Trophoblast cell (in vitro differentiated cells and primary cell): ENCODE measurements around the gene EAF1.
"Not testable (repeated sequence)": the region's sequence is repeated elsewhere in the genome, so short reads cannot be mapped to it uniquely, and the experiment has no call there.

Experiments
- DNase-seq, 2 donors: peaks; one replicate each; pipeline ENCODE4 v3.0.0-alpha.2; 2016
- H2AFZ ChIP-seq: 2 replicates; pipeline ENCODE4 v1.6.1; 2013; ENCODE audit warnings: low read length, moderate library complexity, mild to moderate bottlenecking; ENCODE audit not compliant: insufficient read depth, poor library complexity
- H2AK5ac ChIP-seq: 2 replicates; pipeline ENCODE4 v1.6.1; 2013; ENCODE audit warnings: mild to moderate bottlenecking, low read length
- H2BK120ac ChIP-seq: 2 replicates; pipeline ENCODE4 v1.6.1; 2013; ENCODE audit warnings: low read length, mild to moderate bottlenecking, moderate library complexity; ENCODE audit not compliant: insufficient read depth, poor library complexity
- H2BK12ac ChIP-seq: 2 replicates; pipeline ENCODE4 v1.6.1; 2013; ENCODE audit warnings: mild to moderate bottlenecking, low read length, moderate library complexity
- H2BK5ac ChIP-seq: 2 replicates; pipeline ENCODE4 v1.6.1; 2013; ENCODE audit warnings: low read length, low read depth, moderate library complexity, mild to moderate bottlenecking; ENCODE audit not compliant: poor library complexity
- H3K14ac ChIP-seq: 2 replicates; pipeline ENCODE4 v1.6.1; 2013; ENCODE audit warnings: mild to moderate bottlenecking, low read length
- H3K18ac ChIP-seq: 2 replicates; pipeline ENCODE4 v1.6.1; 2013; ENCODE audit warnings: mild to moderate bottlenecking, low read length
- H3K23ac ChIP-seq: 2 replicates; pipeline ENCODE4 v1.6.1; 2013; ENCODE audit warnings: low read length
- H3K27ac ChIP-seq: 2 replicates; pipeline ENCODE4 v1.5.1; 2013; ENCODE audit warnings: low read depth, mild to moderate bottlenecking, inconsistent platforms, low read length, moderate library complexity
- H3K27me3 ChIP-seq: 2 replicates; pipeline ENCODE4 v1.6.1; 2013; ENCODE audit warnings: inconsistent platforms, mild to moderate bottlenecking, low read length, moderate library complexity; ENCODE audit not compliant: insufficient read depth
- H3K36me3 ChIP-seq, 2 experiments: 1 replicate in 1 of 2; 2 replicates in 1 of 2; pipeline ENCODE4 v1.6.1; 2013; ENCODE audit warnings: low read length in 2 of 2, mild to moderate bottlenecking in 2 of 2, moderate library complexity in 1 of 2; ENCODE audit not compliant: insufficient read depth in 2 of 2, control insufficient read depth in 1 of 2
- H3K4ac ChIP-seq: 2 replicates; pipeline ENCODE4 v1.6.1; 2013; ENCODE audit warnings: low read depth, mild to moderate bottlenecking, low read length, moderate library complexity
- H3K4me1 ChIP-seq, 2 experiments: 1 replicate in 1 of 2; 2 replicates in 1 of 2; pipeline ENCODE4 v1.6.1; 2013; ENCODE audit warnings: low read length in 2 of 2, mild to moderate bottlenecking in 2 of 2, moderate library complexity in 1 of 2; ENCODE audit not compliant: insufficient read depth in 2 of 2, control insufficient read depth in 1 of 2
- H3K4me2 ChIP-seq: 2 replicates; pipeline ENCODE4 v1.6.1; 2013; ENCODE audit warnings: inconsistent platforms, mild to moderate bottlenecking, low read length, moderate library complexity
- H3K4me3 ChIP-seq: 2 replicates; pipeline ENCODE4 v1.5.1; 2013; ENCODE audit warnings: mild to moderate bottlenecking, low read depth, low read length, inconsistent platforms
- H3K79me1 ChIP-seq: one replicate; pipeline ENCODE4 v1.6.1; 2013; ENCODE audit warnings: low read length
- H3K79me2 ChIP-seq: 2 replicates; pipeline ENCODE4 v1.6.1; 2013; ENCODE audit warnings: low read length, mild to moderate bottlenecking; ENCODE audit not compliant: control insufficient read depth, insufficient read depth, poor library complexity
- H3K9ac ChIP-seq: 2 replicates; pipeline ENCODE4 v1.6.1; 2013; ENCODE audit warnings: mild to moderate bottlenecking, low read length
- H3K9me3 ChIP-seq: 2 replicates; pipeline ENCODE4 v1.6.1; 2013; ENCODE audit warnings: low read depth, mild to moderate bottlenecking, control low read depth, inconsistent platforms, low read length; ENCODE audit not compliant: insufficient read depth
- H4K12ac ChIP-seq: 2 replicates; pipeline ENCODE4 v1.6.1; 2013; ENCODE audit warnings: low read depth, mild to moderate bottlenecking, low read length, moderate library complexity
- H4K8ac ChIP-seq: 2 replicates; pipeline ENCODE4 v1.6.1; 2013; ENCODE audit warnings: low read depth, mild to moderate bottlenecking, low read length, moderate library complexity
- H4K91ac ChIP-seq: one replicate; pipeline ENCODE4 v1.6.1; 2013; ENCODE audit warnings: low read depth, mild to moderate bottlenecking, low read length, moderate library complexity
- WGBS: extraction: QIAGEN DNeasy Blood & Tissue Kit; methylation state at CpG from one replicate; pipeline ENCODE4 v1.1.7; 2013; ENCODE audit warnings: missing lambda C conversion rate; ENCODE audit not compliant: insufficient read length, insufficient coverage; ENCODE audit errors: extremely low coverage; 5-methylcytosine and 5-hydroxymethylcytosine counted together

The EAF1 gene

GRCh38 chr3:15477951-15478639 is 50.7 kb downstream of the EAF1 start:
- Histone ChIP-seq H3K23ac (no peak overlapping the region), H3K79me1 (peaks cover 2% of the 10 kb centered on the region), H4K91ac (no peak overlapping the region), H2BK5ac (no peak overlapping the region), H3K4me3 (no peak overlapping the region), H3K4me2 (no peak overlapping the region), H3K9me3 (no peaks in the 10 kb centered on the region), H2AFZ (no peak overlapping the region), H3K18ac (no peak overlapping the region), H4K12ac (no peak overlapping the region), H3K4me1 (peaks cover 0 to 2% of the 10 kb centered on the region in 2 experiments), H3K36me3 (no peaks in the 10 kb centered on the region), H3K79me2 (no peaks in the 10 kb centered on the region), H3K27me3 (no peaks in the 10 kb centered on the region), H2AK5ac (no peak overlapping the region), H3K27ac (no peak overlapping the region), H3K14ac (no peak overlapping the region), H3K9ac (no peak overlapping the region), H3K4ac (no peak overlapping the region), H2BK120ac (no peak overlapping the region), H4K8ac (no peak overlapping the region), H2BK12ac (no peak overlapping the region)
- no CpG with 5 or more reads among the region's 6 CpGs for WGBS
- no peak for DNase-seq

GRCh38 chr3:15478640-15478979 is 51.2 kb downstream of the EAF1 start:
- Histone ChIP-seq H4K91ac (no peak overlapping the region), H3K23ac (no peak overlapping the region), H3K79me2 (no peaks in the 10 kb centered on the region), H4K12ac (no peak overlapping the region), H3K27ac (no peak overlapping the region), H3K4ac (no peak overlapping the region), H3K36me3 (no peaks in the 10 kb centered on the region), H2BK5ac (no peak overlapping the region), H2AK5ac (no peak overlapping the region), H2BK120ac (no peak overlapping the region), H4K8ac (no peak overlapping the region), H3K4me3 (no peak overlapping the region), H3K18ac (no peak overlapping the region), H2AFZ (no peak overlapping the region), H3K14ac (no peak overlapping the region), H2BK12ac (no peak overlapping the region), H3K4me2 (no peak overlapping the region), H3K4me1 (peaks cover 0 to 2% of the 10 kb centered on the region in 2 experiments), H3K9me3 (no peaks in the 10 kb centered on the region), H3K27me3 (no peaks in the 10 kb centered on the region), H3K9ac (no peak overlapping the region), H3K79me1 (peaks cover 2% of the 10 kb centered on the region)
- no peak for DNase-seq
- WGBS = no CpG with 5 or more reads among the region's 5 CpGs

DNA sequence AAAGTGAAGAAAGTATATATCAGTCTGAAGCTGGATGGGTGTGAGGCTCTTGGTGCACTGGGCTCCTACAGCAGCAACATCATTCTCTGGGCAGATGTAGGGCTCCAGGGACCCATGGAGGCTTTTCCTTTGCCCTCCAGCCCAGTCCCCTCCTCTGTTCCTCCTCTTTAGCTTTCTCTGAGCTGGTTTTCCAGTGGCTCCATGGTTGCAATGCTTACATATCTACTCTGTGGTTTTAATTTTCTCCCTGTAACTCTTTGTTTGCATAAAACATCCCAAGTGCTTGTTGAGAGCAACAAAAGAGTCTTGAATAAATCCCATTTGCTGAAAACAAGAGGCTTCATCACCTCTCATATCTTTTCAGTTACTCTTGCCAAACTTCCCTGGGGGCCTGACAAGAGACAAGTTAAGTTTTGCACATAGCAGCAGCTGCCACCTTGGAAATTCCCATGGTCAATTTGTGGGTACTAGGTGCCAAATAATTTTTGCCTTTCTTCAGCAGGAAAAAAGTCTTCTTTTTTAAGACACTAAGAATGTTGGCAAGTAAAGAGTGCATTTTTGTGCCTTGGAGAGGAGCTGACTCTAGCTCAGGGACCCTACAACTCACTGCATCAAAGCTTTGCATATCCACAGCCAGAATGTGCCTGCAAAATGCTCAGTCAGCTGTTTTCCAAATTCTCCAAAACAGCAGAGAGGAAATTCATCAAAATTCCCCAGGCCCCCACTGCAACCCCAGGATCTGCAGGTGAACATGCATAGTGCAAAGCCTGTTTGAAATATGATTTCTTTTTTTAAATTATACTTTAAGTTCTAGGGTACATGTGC is 52.2 kb downstream of the EAF1 start:
- Histone ChIP-seq H3K4me2 (no peak overlapping the region), H3K4me1 (peaks cover 0 to 2% of the 10 kb centered on the region in 2 experiments)

GRCh38 chr3:15484551-15484950 is 57.2 kb downstream of the EAF1 start:
- not testable (repeated sequence) for H3K79me1 ChIP-seq, H3K23ac ChIP-seq, H3K14ac ChIP-seq, H3K27me3 ChIP-seq, H4K91ac ChIP-seq, H3K79me2 ChIP-seq, H2BK12ac ChIP-seq, H4K12ac ChIP-seq, H4K8ac ChIP-seq, H3K4ac ChIP-seq, H3K4me2 ChIP-seq, H3K9ac ChIP-seq, H3K9me3 ChIP-seq, H3K4me1 ChIP-seq, H2BK120ac ChIP-seq, H2AFZ ChIP-seq, H2BK5ac ChIP-seq, H3K27ac ChIP-seq, H3K18ac ChIP-seq, H3K4me3 ChIP-seq, H3K36me3 ChIP-seq, H2AK5ac ChIP-seq, DNase-seq
- no CpG with 5 or more reads among the region's 6 CpGs for WGBS

More for the DNA sequence above, 52.2 kb downstream of the EAF1 start:
- no peak overlapping the region for H2BK12ac ChIP-seq
- no peak overlapping the region for H3K27ac ChIP-seq
- no peak overlapping the region for H4K91ac ChIP-seq
- H4K12ac ChIP-seq = no peak overlapping the region
- H3K36me3 ChIP-seq = no peaks in the 10 kb centered on the region
- no peak overlapping the region for H3K14ac ChIP-seq
- no peak overlapping the region for H4K8ac ChIP-seq
- no peaks in the 10 kb centered on the region for H3K79me2 ChIP-seq
- no peak overlapping the region for H2AK5ac ChIP-seq
- H3K9me3 ChIP-seq = no peaks in the 10 kb centered on the region
- no peak overlapping the region for H3K9ac ChIP-seq
- no peaks in the 10 kb centered on the region for H3K27me3 ChIP-seq
- no peak for DNase-seq
- H3K79me1 ChIP-seq = peaks cover 2% of the 10 kb centered on the region
- no peak overlapping the region for H3K4ac ChIP-seq
- H2BK5ac ChIP-seq = no peak overlapping the region
- no peak overlapping the region for H3K4me3 ChIP-seq
- H2AFZ ChIP-seq = no peak overlapping the region
- no peak overlapping the region for H2BK120ac ChIP-seq
- H3K23ac ChIP-seq = no peak overlapping the region
- H3K18ac ChIP-seq = no peak overlapping the region
